ENCODE measurements around the gene CTNND2. TPM values are rescaled to one million over a fixed set of nuclear protein-coding genes. Genes with fewer than 3 reads are reported as not detected.

Gene CTNND2
- total and polyA plus RNA-seq, 10 donors: 0.93 to 51.0 (median 21.5) TPM

- no peak overlapping the region for H3K27ac ChIP-seq
- no peaks in the 10 kb centered on the region for H3K36me3 ChIP-seq
- H3K27me3 ChIP-seq (replicated peaks in 1 of 7): no peaks in the 10 kb centered on the region
- H3K9me3 ChIP-seq: no peaks in the 10 kb centered on the region
- TF ChIP-seq CTCF (IDR thresholded peaks at IDR 0.05 in 8 of 11, conservative IDR thresholded peaks at IDR 0.05 in 3 of 11) (no peak), POLR2A (IDR thresholded peaks at IDR 0.05) (no peak), POLR2AphosphoS5 (IDR thresholded peaks at IDR 0.05) (no peak)
- intact Hi-C loops (cut with DNase I; ENCODE audit: low total_unique reads): no loop called here
- no peak overlapping the region for H3K4me3 ChIP-seq
- no peaks in the 10 kb centered on the region for H3K4me1 ChIP-seq
- 41 to 72% (median 63%) methylated on average over 7 of the region's 7 CpGs for WGBS, 5 donors
- no peak for DNase-seq
These were observed 858.1 kb downstream of the CTNND2 start for GRCh38 chr5:11046160-11046559.

GRCh38 chr5:11045411-11045810, 858.8 kb downstream of the CTNND2 start:
- Histone ChIP-seq H3K36me3 (no peaks in the 10 kb centered on the region), H3K9me3 (no peaks in the 10 kb centered on the region), H3K4me1 (no peaks in the 10 kb centered on the region), H3K27me3 (replicated peaks in 1 of 7) (no peaks in the 10 kb centered on the region), H3K27ac (no peak overlapping the region), H3K4me3 (no peak overlapping the region)
- intact Hi-C loops (cut with DNase I; ENCODE audit: low total_unique reads): no loop called here
- TF ChIP-seq CTCF (IDR thresholded peaks at IDR 0.05 in 8 of 11, conservative IDR thresholded peaks at IDR 0.05 in 3 of 11) (no peak), POLR2A (IDR thresholded peaks at IDR 0.05) (no peak), POLR2AphosphoS5 (IDR thresholded peaks at IDR 0.05) (no peak)
- DNase-seq: no peak
- WGBS, 5 donors: 82 to 89% (median 85%) methylated on average over 3 of the region's 3 CpGs

GRCh38 chr5:11044581-11044980, 859.7 kb downstream of the CTNND2 start:
- intact Hi-C loops (cut with DNase I; ENCODE audit: low total_unique reads): no loop called here
- H3K36me3 ChIP-seq: no peaks in the 10 kb centered on the region
- no peaks in the 10 kb centered on the region for H3K9me3 ChIP-seq
- H3K4me3 ChIP-seq: no peak overlapping the region
- DNase-seq: no peak
- no peak overlapping the region for H3K27ac ChIP-seq
- TF ChIP-seq POLR2A (IDR thresholded peaks at IDR 0.05) (no peak), CTCF (IDR thresholded peaks at IDR 0.05 in 8 of 11, conservative IDR thresholded peaks at IDR 0.05 in 3 of 11) (no peak), POLR2AphosphoS5 (IDR thresholded peaks at IDR 0.05) (no peak)
- H3K4me1 ChIP-seq: no peaks in the 10 kb centered on the region
- no peaks in the 10 kb centered on the region for H3K27me3 ChIP-seq (replicated peaks in 1 of 7)

- no peak overlapping the region for H3K27ac ChIP-seq
- no peaks in the 10 kb centered on the region for H3K27me3 ChIP-seq (replicated peaks in 1 of 7)
- 81 to 94% (median 92%) methylated on average over 3 to 5 of the region's 5 CpGs for WGBS, 5 donors
- DNase-seq: no peak
- intact Hi-C loops (cut with DNase I; ENCODE audit: low total_unique reads): no loop called here
- H3K9me3 ChIP-seq: no peaks in the 10 kb centered on the region
- no peaks in the 10 kb centered on the region for H3K36me3 ChIP-seq
- TF ChIP-seq POLR2A (IDR thresholded peaks at IDR 0.05) (no peak), CTCF (IDR thresholded peaks at IDR 0.05 in 8 of 11, conservative IDR thresholded peaks at IDR 0.05 in 3 of 11) (no peak), POLR2AphosphoS5 (IDR thresholded peaks at IDR 0.05) (no peak)
- no peak overlapping the region for H3K4me3 ChIP-seq
- no peaks in the 10 kb centered on the region for H3K4me1 ChIP-seq
These were observed 860.4 kb downstream of the CTNND2 start for GRCh38 chr5:11043881-11044280.
